ENCODE measurements around the gene COX4I1. TPM values are rescaled to one million over a fixed set of nuclear protein-coding genes. Genes with fewer than 3 reads are reported as not detected.
"Not testable (repeated sequence)": the region's sequence is repeated elsewhere in the genome, so short reads cannot be mapped to it uniquely, and the experiment has no call there.

Gene COX4I1
- total RNA-seq, 1 donor from 2014 or later: 277 TPM

GRCh38 chr16:85794696-85795095 lies 4.8 kb upstream of the COX4I1 start:
- DNase-seq (ENCODE audit: low spot score) (no peak), ATAC-seq (no peak)
- intact Hi-C loops (cut with DNase I): no loop called here

GRCh38 chr16:85796152-85796551 lies 3.3 kb upstream of the COX4I1 start:
- ATAC-seq (no peak), DNase-seq (ENCODE audit: low spot score) (no peak)
- intact Hi-C loops (cut with DNase I): no loop called here

GRCh38 chr16:85796599-85796998 lies 2.9 kb upstream of the COX4I1 start:
- intact Hi-C loops (cut with DNase I): no loop called here
- DNase-seq (ENCODE audit: low spot score) (no peak), ATAC-seq (no peak)

GRCh38 chr16:85798283-85798776 lies 1.2 kb upstream of the COX4I1 start:
- ATAC-seq: no peak
- intact Hi-C loops (cut with DNase I): no loop called here
- no peak for DNase-seq (ENCODE audit: low spot score)

GRCh38 chr16:85798901-85799496 lies 496 bp upstream of the COX4I1 start:
- no peak for ATAC-seq
- no peak for DNase-seq (ENCODE audit: low spot score)
- intact Hi-C loops (cut with DNase I): no loop called here

GRCh38 chr16:85800321-85800669 lies 800 bp downstream of the COX4I1 start:
- ATAC-seq (no peak), DNase-seq (ENCODE audit: low spot score) (no peak)
- intact Hi-C loops (cut with DNase I): no loop called here

- ATAC-seq (no peak), DNase-seq (ENCODE audit: low spot score) (no peak)
- intact Hi-C loops (cut with DNase I): no loop called here
Measured at GRCh38 chr16:85803570-85803969, 4.1 kb downstream of the COX4I1 start.

- intact Hi-C loops (cut with DNase I): no loop called here
- no peak for DNase-seq (ENCODE audit: low spot score)
- ATAC-seq: no peak
Measured at GRCh38 chr16:85805442-85806045, 6.0 kb downstream of the COX4I1 start.

GRCh38 chr16:85806539-85806938 lies 7.0 kb downstream of the COX4I1 start:
- no peak for ATAC-seq
- DNase-seq (ENCODE audit: low spot score): no peak
- intact Hi-C loops (cut with DNase I): no loop called here

GRCh38 chr16:85807340-85807739 lies 7.8 kb downstream of the COX4I1 start:
- intact Hi-C loops (cut with DNase I); ATAC-seq; DNase-seq (ENCODE audit: low spot score): not testable (repeated sequence)

- DNase-seq (ENCODE audit: low spot score); intact Hi-C loops (cut with DNase I); ATAC-seq: not testable (repeated sequence)
Measured at GRCh38 chr16:85808104-85808503, 8.6 kb downstream of the COX4I1 start.

- ATAC-seq (no peak), DNase-seq (ENCODE audit: low spot score) (no peak)
- intact Hi-C loops (cut with DNase I): no loop called here
Measured at GRCh38 chr16:85808926-85809325, 9.4 kb downstream of the COX4I1 start.

GRCh38 chr16:85809645-85810044 lies 10.2 kb downstream of the COX4I1 start:
- intact Hi-C loops (cut with DNase I): no loop called here
- ATAC-seq: no peak
- DNase-seq (ENCODE audit: low spot score): no peak

- intact Hi-C loops (cut with DNase I): no loop called here
- no peak for DNase-seq (ENCODE audit: low spot score)
- no peak for ATAC-seq
Measured at GRCh38 chr16:85810097-85810741, 10.7 kb downstream of the COX4I1 start.

- intact Hi-C loops (cut with DNase I): no loop called here
- ATAC-seq: no peak
Measured at GRCh38 chr16:85810742-85811115, 11.2 kb downstream of the COX4I1 start.

GRCh38 chr16:85812031-85812807 lies 12.7 kb downstream of the COX4I1 start:
- ATAC-seq (no peak), DNase-seq (ENCODE audit: low spot score) (no peak)
- intact Hi-C loops (cut with DNase I): no loop called here

More at GRCh38 chr16:85810742-85811115, 11.2 kb downstream of the COX4I1 start:
- DNase-seq (ENCODE audit: low spot score): no peak

- no peak for DNase-seq (ENCODE audit: low spot score)
- no peak for ATAC-seq
- intact Hi-C loops (cut with DNase I): no loop called here
Measured at GRCh38 chr16:85812811-85813700, 13.6 kb downstream of the COX4I1 start.

GRCh38 chr16:85816159-85816558 lies 16.7 kb downstream of the COX4I1 start:
- intact Hi-C loops (cut with DNase I): loop anchor here (5.0 kb wide), 1 partner anchor 701 kb away; no protein-coding TSS in a partner anchor
- ATAC-seq (no peak), DNase-seq (ENCODE audit: low spot score) (no peak)

GRCh38 chr16:85817195-85817594 lies 17.7 kb downstream of the COX4I1 start:
- not testable (repeated sequence) for DNase-seq (ENCODE audit: low spot score); ATAC-seq
- intact Hi-C loops (cut with DNase I): loop anchor here (5.0 kb wide), 1 partner anchor 700 kb away; no protein-coding TSS in a partner anchor
